SH-SY5Y (cell line): ENCODE measurements around the gene SSBP3.

ENCODE experiments used
- GATA2 ChIP-seq: IDR thresholded peaks from 2 replicates; pipeline ENCODE4 v1.6.1; 2011; ENCODE audit warnings: mild to moderate bottlenecking, low read depth, low read length
- GATA3 ChIP-seq: IDR thresholded peaks from 2 replicates; pipeline ENCODE4 v1.6.1; 2011; ENCODE audit warnings: low read depth, mild to moderate bottlenecking, low read length, moderate library complexity

DNA sequence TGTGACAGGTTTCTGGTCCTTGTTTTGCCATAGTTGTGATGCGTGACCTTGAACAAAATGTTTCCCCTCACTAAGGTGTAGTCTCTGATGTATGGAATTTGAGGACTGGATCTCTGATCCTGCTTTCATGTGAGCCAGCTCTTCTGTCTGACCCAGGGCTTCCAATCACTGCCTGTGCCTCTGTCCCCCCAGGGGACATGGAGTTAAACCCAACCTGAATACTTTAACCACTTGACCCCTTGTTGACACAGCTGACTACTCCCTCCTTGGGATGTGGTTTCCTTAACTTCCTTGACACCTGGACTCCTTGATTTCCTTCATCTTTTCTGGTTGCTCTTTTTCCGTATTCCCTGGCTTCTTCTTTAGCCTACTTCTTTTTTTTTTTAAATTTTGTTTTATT is 36.0 kb upstream of the SSBP3 start:
- TF ChIP-seq GATA3 = no peak
- TF ChIP-seq GATA2 = no peak
